PC-9 (cell line): ENCODE measurements around the gene SSR3. TPM values are rescaled to one million over a fixed set of nuclear protein-coding genes. Genes with fewer than 3 reads are reported as not detected.
"Not testable (repeated sequence)": the region's sequence is repeated elsewhere in the genome, so short reads cannot be mapped to it uniquely, and the experiment has no call there.

ENCODE experiments used
- BruUV-seq: library from RNA; stranded (reverse); fragments of 400-500 nt; replicated peaks from 2 replicates; lab custom pipeline; 2021; lab: Mats Ljungman, UMichigan
- CTCF ChIA-PET: fragments of 300-600 bp; sonication (Branson Sonifier 250); formaldehyde crosslinking; loops from one replicate; lab custom pipeline; 2022; ENCODE audit warnings: antibody characterized with exemption; lab: Charles Lee
- POLR2A ChIA-PET: fragments of 300-600 bp; sonication (Branson Sonifier 250); formaldehyde crosslinking; loops from one replicate; lab custom pipeline; 2022; ENCODE audit warnings: antibody characterized with exemption; ENCODE audit not compliant: unreplicated experiment; lab: Charles Lee
- DNase-seq, 2 experiments: peaks; one replicate each; pipeline versions ENCODE4 v3.0.0 to v3.0.0-alpha.2; 2015 to 2022; ENCODE audit warnings: mixed read lengths in 1 of 2
- H2AFZ ChIP-seq: fragments of 200-600 bp; sonication (generic); 2 replicates; pipeline ENCODE4 v1.8.1; 2017; ENCODE audit warnings: antibody characterized with exemption
- H3F3A ChIP-seq: fragments of 200-600 bp; sonication (generic); 2 replicates; pipeline ENCODE4 v1.8.1; 2017; ENCODE audit warnings: antibody characterized with exemption, mild to moderate bottlenecking, low read depth; ENCODE audit not compliant: insufficient read depth
- H3K27ac ChIP-seq: fragments of 200-600 bp; sonication (generic); 2 replicates; pipeline ENCODE4 v1.6.1; 2016; ENCODE audit warnings: mixed run types
- H3K27me3 ChIP-seq: fragments of 200-600 bp; sonication (generic); 2 replicates; pipeline ENCODE4 v1.6.1; 2016; ENCODE audit warnings: low read depth, mixed run types; ENCODE audit not compliant: insufficient read depth
- H3K36me3 ChIP-seq: fragments of 200-600 bp; sonication (generic); 2 replicates; pipeline ENCODE4 v1.6.1; 2016; ENCODE audit warnings: low read depth, mixed run types
- H3K4me1 ChIP-seq: fragments of 200-600 bp; sonication (generic); replicated peaks from 2 replicates; pipeline ENCODE4 v1.6.1; 2016; ENCODE audit warnings: mixed run types; ENCODE audit not compliant: insufficient read depth
- H3K4me2 ChIP-seq: fragments of 200-600 bp; sonication (generic); 2 replicates; pipeline ENCODE4 v1.6.1; 2017; ENCODE audit warnings: mixed run types
- H3K4me3 ChIP-seq: fragments of 200-600 bp; sonication (generic); 2 replicates; pipeline ENCODE4 v1.6.1; 2016; ENCODE audit warnings: mixed run types
- H3K79me2 ChIP-seq: fragments of 200-600 bp; sonication (generic); 2 replicates; pipeline ENCODE4 v1.6.1; 2017; ENCODE audit warnings: low read depth, mixed run types
- H3K9me2 ChIP-seq: fragments of 200-600 bp; sonication (generic); 2 replicates; pipeline ENCODE4 v1.8.1; 2017; ENCODE audit warnings: mild to moderate bottlenecking; ENCODE audit not compliant: insufficient read depth
- H3K9me3 ChIP-seq: fragments of 200-600 bp; sonication (generic); 2 replicates; pipeline ENCODE4 v1.8.1; 2016; ENCODE audit warnings: low read depth; ENCODE audit not compliant: insufficient read depth
- H4K20me1 ChIP-seq: fragments of 200-600 bp; sonication (generic); 2 replicates; pipeline ENCODE4 v1.8.1; 2017; ENCODE audit not compliant: insufficient read depth
- EZH2 ChIP-seq: fragments of 200-600 bp; sonication (generic); IDR thresholded peaks from 2 replicates; pipeline ENCODE4 v1.8.0; 2017; ENCODE audit warnings: antibody characterized with exemption, low read depth
- intact Hi-C: fragments of 100-400 bp; cut with micrococcal nuclease; formaldehyde crosslinking; loops from one replicate; pipeline ENCODE4 v1.10.0; 2022; ENCODE audit not compliant: unreplicated experiment
- total RNA-seq: library from RNA; stranded (reverse); gene quantifications from 2 replicates; pipeline ENCODE4 v1.2.3, GENCODE V29; 2021
- TF ChIP-seq, protein P1 (sequence below): fragments of 200-600 bp; sonication (generic); conservative IDR thresholded peaks from 2 replicates; pipeline ENCODE4 v1.6.1; 2017; ENCODE audit warnings: mixed run types, antibody characterized with exemption, mild to moderate bottlenecking, moderate library complexity

Gene SSR3
- total RNA-seq, 1 experiment from 2014 or later: 152 TPM

DNA sequence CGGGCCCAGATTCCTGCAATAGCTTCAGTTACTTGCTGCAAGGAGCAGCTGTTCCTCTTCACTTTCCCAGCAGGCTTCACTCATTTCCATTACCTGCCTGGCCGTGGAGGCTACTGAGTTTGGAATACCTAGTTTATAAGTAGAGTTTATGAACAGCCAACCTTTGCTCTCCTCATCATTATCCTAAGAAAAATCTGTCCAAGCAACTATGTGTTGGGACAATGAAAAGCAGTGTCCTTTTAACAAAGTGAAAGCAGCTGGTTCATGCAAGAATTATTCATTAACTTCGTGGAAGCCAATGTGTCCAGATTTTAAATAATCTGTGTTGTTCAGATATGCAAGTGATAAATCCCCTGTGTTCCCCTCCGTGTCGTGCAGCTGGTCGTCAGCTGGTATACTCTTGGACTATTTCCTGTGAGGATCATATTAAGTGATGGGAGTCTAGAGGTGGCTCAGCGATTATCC, 39.3 kb upstream of the SSR3 start:
- Histone ChIP-seq H3K9me2 (no peaks in the 10 kb centered on the region), H3K9me3 (no peaks in the 10 kb centered on the region), H3K79me2 (no peaks in the 10 kb centered on the region), H3F3A (no peaks in the 10 kb centered on the region), H3K27me3 (no peaks in the 10 kb centered on the region), H2AFZ (peak overlapping the region; percentile 23; the same call in 1 of the 2 replicates), H3K36me3 (no peaks in the 10 kb centered on the region), H3K4me1 (no peaks in the 10 kb centered on the region), H3K4me2 (no peak overlapping the region), H3K27ac (no peak overlapping the region), H3K4me3 (no peak overlapping the region), H4K20me1 (no peaks in the 10 kb centered on the region)
- TF ChIP-seq EZH2: no peak
- TF ChIP-seq, protein P1, sequence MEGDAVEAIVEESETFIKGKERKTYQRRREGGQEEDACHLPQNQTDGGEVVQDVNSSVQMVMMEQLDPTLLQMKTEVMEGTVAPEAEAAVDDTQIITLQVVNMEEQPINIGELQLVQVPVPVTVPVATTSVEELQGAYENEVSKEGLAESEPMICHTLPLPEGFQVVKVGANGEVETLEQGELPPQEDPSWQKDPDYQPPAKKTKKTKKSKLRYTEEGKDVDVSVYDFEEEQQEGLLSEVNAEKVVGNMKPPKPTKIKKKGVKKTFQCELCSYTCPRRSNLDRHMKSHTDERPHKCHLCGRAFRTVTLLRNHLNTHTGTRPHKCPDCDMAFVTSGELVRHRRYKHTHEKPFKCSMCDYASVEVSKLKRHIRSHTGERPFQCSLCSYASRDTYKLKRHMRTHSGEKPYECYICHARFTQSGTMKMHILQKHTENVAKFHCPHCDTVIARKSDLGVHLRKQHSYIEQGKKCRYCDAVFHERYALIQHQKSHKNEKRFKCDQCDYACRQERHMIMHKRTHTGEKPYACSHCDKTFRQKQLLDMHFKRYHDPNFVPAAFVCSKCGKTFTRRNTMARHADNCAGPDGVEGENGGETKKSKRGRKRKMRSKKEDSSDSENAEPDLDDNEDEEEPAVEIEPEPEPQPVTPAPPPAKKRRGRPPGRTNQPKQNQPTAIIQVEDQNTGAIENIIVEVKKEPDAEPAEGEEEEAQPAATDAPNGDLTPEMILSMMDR: no peak
- DNase-seq: no peak
- ChIA-PET CTCF (no interaction called here), POLR2A (no interaction called here)
- BruUV-seq: no TSS peak
- intact Hi-C loops: no loop called here

DNA sequence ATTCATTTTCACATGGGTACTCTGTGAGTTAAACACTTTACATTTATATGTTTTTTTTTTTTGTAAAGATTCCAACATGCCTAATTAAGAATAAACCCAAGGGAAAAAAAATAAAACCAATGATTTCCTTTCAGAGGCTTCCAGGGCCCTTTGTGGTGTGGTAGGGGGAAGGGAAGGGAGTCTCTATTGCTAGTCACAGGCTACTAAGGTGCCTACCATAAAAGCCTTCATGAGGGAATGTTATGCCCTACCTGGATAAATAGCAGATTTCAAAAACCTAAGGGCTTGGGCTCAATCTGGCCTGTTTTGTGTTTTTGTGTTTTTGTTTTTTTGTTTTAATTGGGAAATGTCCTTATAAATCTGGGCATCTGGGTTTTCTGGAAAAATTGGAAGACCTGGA, 38.9 kb upstream of the SSR3 start:
- peak overlapping the region; percentile 23; the same call in 1 of the 2 replicates for H2AFZ ChIP-seq
- H4K20me1 ChIP-seq: no peaks in the 10 kb centered on the region
- H3K9me2 ChIP-seq: no peaks in the 10 kb centered on the region
- H3K36me3 ChIP-seq: no peaks in the 10 kb centered on the region
- ChIA-PET POLR2A (no interaction called here), CTCF (interaction anchor here (0.7 kb wide), 1 partner anchor 9 kb away, joined by 6 read pairs; no protein-coding TSS in a partner anchor)
- H3K27ac ChIP-seq: no peak overlapping the region
- H3F3A ChIP-seq: no peaks in the 10 kb centered on the region
- DNase-seq: no peak
- no peaks in the 10 kb centered on the region for H3K79me2 ChIP-seq
- no peak overlapping the region for H3K4me3 ChIP-seq
- no TSS peak for BruUV-seq
- no peak overlapping the region for H3K4me2 ChIP-seq
- no peaks in the 10 kb centered on the region for H3K9me3 ChIP-seq
- no peaks in the 10 kb centered on the region for H3K4me1 ChIP-seq
- intact Hi-C loops: no loop called here
- no peaks in the 10 kb centered on the region for H3K27me3 ChIP-seq
- no peak for TF ChIP-seq EZH2
- TF ChIP-seq, protein P1: no peak

DNA sequence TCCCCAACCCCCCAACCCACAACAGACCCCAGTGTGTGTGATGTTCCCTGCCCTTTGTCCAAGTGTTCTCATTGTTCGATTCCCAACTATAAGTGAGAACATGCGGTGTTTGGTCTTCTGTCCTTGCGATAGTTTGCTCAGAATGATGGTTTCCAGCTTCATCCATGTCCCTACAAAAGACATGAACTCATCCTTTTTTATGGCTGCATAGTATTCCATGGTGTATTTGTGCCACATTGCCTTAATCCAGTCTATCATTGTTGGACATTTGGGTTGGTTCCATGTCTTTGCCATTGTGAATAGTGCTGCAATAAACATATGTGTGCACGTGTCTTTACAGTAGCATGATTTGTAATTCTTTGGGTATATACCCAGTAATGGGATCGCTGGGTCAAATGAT, 34.9 kb upstream of the SSR3 start:
- POLR2A ChIA-PET, H3K4me1 ChIP-seq, CTCF ChIA-PET, H3K9me3 ChIP-seq, BruUV-seq, H4K20me1 ChIP-seq, intact Hi-C loops, H3K79me2 ChIP-seq, H3K27ac ChIP-seq, H3K9me2 ChIP-seq, H3F3A ChIP-seq, H2AFZ ChIP-seq, H3K36me3 ChIP-seq, H3K27me3 ChIP-seq, H3K4me3 ChIP-seq, H3K4me2 ChIP-seq, DNase-seq: not testable (repeated sequence)

DNA sequence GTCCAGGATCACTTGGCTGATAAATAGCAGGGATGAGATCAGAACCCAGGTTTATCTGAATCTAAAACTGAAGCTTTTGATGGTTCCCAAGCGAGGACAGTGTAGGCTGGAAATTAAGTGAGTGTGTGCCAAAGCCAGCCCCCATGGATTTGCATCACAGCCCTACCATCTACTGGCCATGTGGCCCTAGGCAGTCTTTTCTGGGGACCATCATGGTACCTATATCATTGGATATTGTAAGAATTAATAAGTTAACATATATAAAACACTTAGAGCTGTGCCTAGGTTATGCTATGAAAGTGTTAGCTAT, 32.8 kb upstream of the SSR3 start:
- POLR2A ChIA-PET: no interaction called here
- H3K79me2 ChIP-seq: no peaks in the 10 kb centered on the region
- H3K27ac ChIP-seq: no peak overlapping the region
- H4K20me1 ChIP-seq: no peaks in the 10 kb centered on the region
- H2AFZ ChIP-seq: no peak overlapping the region
- no peak for DNase-seq
- H3K4me2 ChIP-seq: no peak overlapping the region
- CTCF ChIA-PET: no interaction called here
- no peak overlapping the region for H3K4me3 ChIP-seq
- no peaks in the 10 kb centered on the region for H3K36me3 ChIP-seq
- no peaks in the 10 kb centered on the region for H3K9me3 ChIP-seq
- no peaks in the 10 kb centered on the region for H3F3A ChIP-seq
- TF ChIP-seq, protein P1: no peak
- TF ChIP-seq EZH2: no peak
- no TSS peak for BruUV-seq
- H3K4me1 ChIP-seq: no peaks in the 10 kb centered on the region
- intact Hi-C loops: no loop called here
- H3K9me2 ChIP-seq: no peaks in the 10 kb centered on the region
- H3K27me3 ChIP-seq: no peaks in the 10 kb centered on the region
